Lung (tissue), 12 donors: Measurements from ENCODE around the gene TNC. TPM values are rescaled to one million over a fixed set of nuclear protein-coding genes. Genes with fewer than 3 reads are reported as not detected.
A peak's percentile ranks its signal among the peaks of the same experiment; 100 is the strongest.

Source experiments
- ATAC-seq: fragments of 200-7000 bp; cut with Tn5 transposase; one replicate; pipeline ENCODE4 v1.9.1; 2020; ENCODE audit warnings: moderate number of reproducible peaks; ENCODE audit not compliant: insufficient read depth, low FRiP score
- DNase-seq, 3 donors: peaks; one replicate each; pipeline ENCODE4 v3.0.0-alpha.2; 2013 to 2017
- H3K27ac ChIP-seq, 2 donors: one replicate each; pipeline ENCODE4 v1.5.1; 2013; ENCODE audit warnings: mild to moderate bottlenecking in 2 of 2, moderate library complexity in 2 of 2, control low read depth in 1 of 2, inconsistent platforms in 1 of 2, low read depth in 1 of 2, low read length in 1 of 2
- H3K27me3 ChIP-seq, 3 donors: one replicate each; pipeline ENCODE4 v1.5.1; 2013; ENCODE audit warnings: low read length in 2 of 3; ENCODE audit not compliant: control insufficient read depth in 3 of 3, insufficient read depth in 3 of 3
- H3K36me3 ChIP-seq, 4 donors: one replicate each; pipeline ENCODE4 v1.5.1; 2013; ENCODE audit warnings: low read length in 4 of 4, mild to moderate bottlenecking in 1 of 4, moderate library complexity in 1 of 4; ENCODE audit not compliant: control insufficient read depth in 4 of 4, insufficient read depth in 4 of 4
- H3K4me1 ChIP-seq, 5 donors: one replicate each; pipeline ENCODE4 v1.5.1; 2013; ENCODE audit warnings: low read length in 5 of 5, mild to moderate bottlenecking in 2 of 5, moderate library complexity in 1 of 5; ENCODE audit not compliant: control insufficient read depth in 5 of 5, insufficient read depth in 5 of 5
- H3K4me3 ChIP-seq: one replicate; pipeline ENCODE4 v1.5.1; 2013; ENCODE audit warnings: mild to moderate bottlenecking, control low read depth, moderate library complexity
- H3K9ac ChIP-seq, 2 donors: one replicate each; pipeline ENCODE4 v1.5.1; 2013; ENCODE audit warnings: low read length in 2 of 2, control low read depth in 1 of 2; ENCODE audit not compliant: insufficient read depth in 1 of 2
- H3K9me3 ChIP-seq, 4 donors: one replicate each; pipeline ENCODE4 v1.5.1; 2013; ENCODE audit warnings: low read length in 3 of 4, mild to moderate bottlenecking in 1 of 4, moderate library complexity in 1 of 4; ENCODE audit not compliant: control insufficient read depth in 4 of 4, insufficient read depth in 3 of 4
- CTCF ChIP-seq: IDR thresholded peaks from 2 replicates; pipeline ENCODE4 v1.5.1; 2012; ENCODE audit warnings: mild to moderate bottlenecking; ENCODE audit errors: control extremely low read depth, extremely low read depth
- WGBS, 2 donors: extraction: QIAGEN DNeasy Blood & Tissue Kit; methylation state at CpG; one replicate each; pipeline ENCODE4 v1.1.7; 2013; 5-methylcytosine and 5-hydroxymethylcytosine counted together
- polyA plus RNA-seq, 2 donors: library from polyadenylated mRNA; stranded (reverse); fragments of 200-250 nt; gene quantifications; one replicate each; pipeline ENCODE4 v1.2.1, GENCODE V29; 2013
- total RNA-seq, 2 donors: library from RNA; depleted of rRNA in 1 of 2; stranded (reverse); fragments of >200 nt in 1 of 2; gene quantifications; one replicate each; pipeline ENCODE4 v1.2.1, GENCODE V29; 2014 to 2021
- donor health status: control.
- donor health status: control.
- donor health status: Bipolar disorder and iron deficiency.
- donor health status: healthy.
- donor health status: DM: yes; HTN: yes; CAD: no.

The TNC gene
- total and polyA plus RNA-seq, 4 donors, result 3.9 to 242 (median 80.5) TPM

DNA sequence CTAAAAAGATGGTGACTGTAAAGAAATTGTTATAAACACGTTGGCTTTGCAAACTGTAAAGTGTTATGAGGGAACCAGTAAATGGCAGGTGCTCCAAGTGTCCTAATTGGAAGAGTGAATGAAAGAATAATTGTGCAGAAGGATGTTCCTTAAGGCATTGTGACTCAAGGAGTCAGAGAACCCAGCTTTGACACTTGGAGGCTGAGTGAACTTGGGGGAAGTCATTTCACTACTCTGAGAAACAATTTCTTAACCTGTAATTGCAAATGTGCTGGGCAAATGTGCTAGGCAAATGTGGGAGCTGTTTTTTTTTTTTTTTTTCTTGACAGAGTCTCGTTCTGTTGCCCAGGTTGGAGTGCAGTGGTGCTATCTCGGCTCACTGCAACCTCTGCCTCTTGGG, 103.5 kb downstream of the TNC start:
- ATAC-seq, result no peak
- no peaks in the 10 kb centered on the region for H3K27me3 ChIP-seq
- no peak overlapping the region for H3K4me3 ChIP-seq
- no peak overlapping the region for H3K9ac ChIP-seq
- no peaks in the 10 kb centered on the region for H3K9me3 ChIP-seq
- peaks cover 0 to 11% (median 0%) of the 10 kb centered on the region in 5 donors for H3K4me1 ChIP-seq
- no peak for DNase-seq
- no peaks in the 10 kb centered on the region for H3K36me3 ChIP-seq
- TF ChIP-seq CTCF, result no peak
- 75 to 82% methylated on average over 3 of the region's 3 CpGs for WGBS, 2 donors
- H3K27ac ChIP-seq, result no peak overlapping the region

GRCh38 chr9:115013998-115014397, 104.0 kb downstream of the TNC start:
- Histone ChIP-seq H3K4me1 (peaks cover 0 to 11% (median 0%) of the 10 kb centered on the region in 5 donors), H3K4me3 (no peak overlapping the region), H3K27me3 (no peaks in the 10 kb centered on the region), H3K36me3 (no peaks in the 10 kb centered on the region), H3K27ac (no peak overlapping the region), H3K9me3 (no peaks in the 10 kb centered on the region), H3K9ac (no peak overlapping the region)
- DNase-seq (peak; percentile 80 to 90 (median 88)), ATAC-seq (peak; percentile 58)
- TF ChIP-seq CTCF, result peak; percentile 82
- 1 to 5% methylated on average over 3 of the region's 3 CpGs for WGBS, 2 donors

DNA sequence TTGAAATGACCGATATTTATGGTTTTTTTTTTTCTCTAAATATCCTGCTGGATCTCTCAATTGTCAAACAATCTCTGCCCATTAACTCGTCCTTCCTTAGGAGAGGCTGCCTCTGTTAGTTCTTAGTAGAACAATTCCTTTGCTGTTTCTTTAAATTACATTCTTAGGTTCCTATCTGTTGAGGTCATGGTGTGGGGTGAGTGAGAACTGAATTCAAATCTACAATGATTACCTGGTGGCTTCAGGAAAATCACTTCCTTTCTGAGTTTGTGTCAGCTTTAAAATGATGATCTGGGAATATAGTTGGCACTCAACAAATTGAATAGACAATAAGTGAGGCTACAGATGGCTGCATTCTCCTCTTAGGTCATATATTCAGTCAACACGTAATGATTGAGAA, 105.5 kb downstream of the TNC start:
- no peaks in the 10 kb centered on the region for H3K9me3 ChIP-seq
- ATAC-seq (no peak), DNase-seq (no peak)
- no peaks in the 10 kb centered on the region for H3K36me3 ChIP-seq
- 85% methylated on average over 3 of the region's 3 CpGs for WGBS, 2 donors
- no peak overlapping the region for H3K4me3 ChIP-seq
- H3K9ac ChIP-seq, result no peak overlapping the region
- H3K27me3 ChIP-seq, result no peaks in the 10 kb centered on the region
- peaks cover 0 to 11% (median 0%) of the 10 kb centered on the region in 5 donors for H3K4me1 ChIP-seq
- no peak for TF ChIP-seq CTCF
- H3K27ac ChIP-seq, result no peak overlapping the region

DNA sequence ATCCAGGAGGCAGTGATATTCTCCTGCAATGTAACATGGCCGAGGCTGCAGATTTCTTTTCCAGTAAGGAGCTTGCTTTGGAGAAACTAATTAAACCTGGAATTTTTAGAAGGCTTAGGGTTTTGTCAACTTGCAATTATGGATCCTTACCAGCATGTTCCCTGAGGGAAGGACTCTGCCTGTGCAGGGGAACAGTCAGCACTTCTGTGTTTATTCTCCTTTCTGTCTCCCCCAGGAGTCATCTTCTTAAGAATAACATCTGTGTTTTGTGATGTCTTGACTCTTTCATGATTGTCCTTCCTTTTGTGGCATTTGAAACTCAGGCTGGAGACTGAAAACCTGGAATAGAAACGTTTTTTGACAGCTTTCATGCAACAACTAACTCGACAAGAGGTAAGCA, 107.1 kb downstream of the TNC start:
- no peak overlapping the region for H3K9ac ChIP-seq
- H3K36me3 ChIP-seq, result no peaks in the 10 kb centered on the region
- WGBS, 2 donors, result 68 to 74% methylated on average over 3 of the region's 3 CpGs
- DNase-seq (no peak), ATAC-seq (no peak)
- no peak for TF ChIP-seq CTCF
- no peaks in the 10 kb centered on the region for H3K9me3 ChIP-seq
- no peak overlapping the region for H3K27ac ChIP-seq
- H3K27me3 ChIP-seq, result no peaks in the 10 kb centered on the region
- peaks cover 0 to 11% (median 0%) of the 10 kb centered on the region in 5 donors for H3K4me1 ChIP-seq
- H3K4me3 ChIP-seq, result no peak overlapping the region
